Calu3 (cell line): ENCODE data around the gene COPS7A. TPM values are rescaled to one million over a fixed set of nuclear protein-coding genes. Genes with fewer than 3 reads are reported as not detected.

Experiments used
- BruUV-seq: library from RNA; stranded (reverse); fragments of 400-500 nt; replicated peaks from 2 replicates; lab custom pipeline; 2021; lab: Mats Ljungman, UMichigan
- CTCF ChIA-PET: fragments of 300-600 bp; sonication (Branson Sonifier 250); formaldehyde crosslinking; loops from one replicate; lab custom pipeline; 2022; ENCODE audit warnings: antibody characterized with exemption; lab: Charles Lee
- DNase-seq: peaks from one replicate; pipeline ENCODE4 v3.0.0; 2022
- H3K27ac Mint-ChIP-seq: one replicate; pipeline ENCODE4 v1.8.0; 2022; ENCODE audit warnings: mixed read lengths; ENCODE audit not compliant: unreplicated experiment
- H3K27me3 Mint-ChIP-seq: one replicate; pipeline ENCODE4 v1.8.0; 2022; ENCODE audit warnings: mixed read lengths; ENCODE audit not compliant: unreplicated experiment
- H3K36me3 Mint-ChIP-seq: one replicate; pipeline ENCODE4 v1.8.0; 2022; ENCODE audit warnings: mild to moderate bottlenecking, moderate library complexity, mixed read lengths; ENCODE audit not compliant: insufficient read depth, unreplicated experiment
- H3K4me1 Mint-ChIP-seq: one replicate; pipeline ENCODE4 v1.8.0; 2022; ENCODE audit warnings: mild to moderate bottlenecking, low read depth, mixed read lengths; ENCODE audit not compliant: unreplicated experiment
- H3K4me3 Mint-ChIP-seq: one replicate; pipeline ENCODE4 v1.8.0; 2022; ENCODE audit warnings: mild to moderate bottlenecking, low read depth, moderate library complexity, mixed read lengths; ENCODE audit not compliant: unreplicated experiment
- H3K9me3 Mint-ChIP-seq: one replicate; pipeline ENCODE4 v1.8.0; 2022; ENCODE audit warnings: low read depth, mixed read lengths; ENCODE audit not compliant: unreplicated experiment
- CTCF ChIP-seq: fragments of 200-600 bp; IDR thresholded peaks from one replicate; pipeline ENCODE4 v1.8.0; 2022; ENCODE audit warnings: antibody characterized with exemption; ENCODE audit not compliant: unreplicated experiment
- intact Hi-C: fragments of 100-400 bp; cut with micrococcal nuclease; formaldehyde crosslinking; loops from one replicate; pipeline ENCODE4 v1.10.0; 2022; ENCODE audit not compliant: unreplicated experiment
- total RNA-seq: library from RNA; stranded (reverse); gene quantifications from 2 replicates; pipeline ENCODE4 v1.2.3, GENCODE V29; 2022

The COPS7A gene
- total RNA-seq, 1 experiment from 2014 or later: 47.3 TPM

GRCh38 chr12:6693832-6694355 lies 30.0 kb upstream of the COPS7A start:
- CTCF ChIA-PET: no interaction called here
- Mint-ChIP-seq H3K27ac (no peak overlapping the region), H3K4me3 (no peak overlapping the region), H3K4me1 (no peaks in the 10 kb centered on the region), H3K36me3 (peaks cover 13% of the 10 kb centered on the region), H3K9me3 (no peaks in the 10 kb centered on the region), H3K27me3 (peaks cover 63% of the 10 kb centered on the region)
- no peak for DNase-seq
- TF ChIP-seq CTCF: no peak
- intact Hi-C loops: no loop called here
- no TSS peak for BruUV-seq

- no peaks in the 10 kb centered on the region for H3K4me1 Mint-ChIP-seq
- no peak for DNase-seq
- BruUV-seq: no TSS peak
- no peak for TF ChIP-seq CTCF
- no peak overlapping the region for H3K4me3 Mint-ChIP-seq
- H3K9me3 Mint-ChIP-seq: no peaks in the 10 kb centered on the region
- intact Hi-C loops: loop anchor here (5.0 kb wide), 1 partner anchor 77 kb away; no protein-coding TSS in a partner anchor
- no peak overlapping the region for H3K27ac Mint-ChIP-seq
- peaks cover 71% of the 10 kb centered on the region for H3K27me3 Mint-ChIP-seq
- H3K36me3 Mint-ChIP-seq: peaks cover 5% of the 10 kb centered on the region
- CTCF ChIA-PET: no interaction called here
Observed at GRCh38 chr12:6694701-6695100, 29.1 kb upstream of the COPS7A start.

GRCh38 chr12:6695313-6696045 lies 28.4 kb upstream of the COPS7A start:
- H3K4me3 Mint-ChIP-seq: no peak overlapping the region
- intact Hi-C loops: loop anchor here (5.0 kb wide), 1 partner anchor 78 kb away; no protein-coding TSS in a partner anchor
- H3K9me3 Mint-ChIP-seq: no peaks in the 10 kb centered on the region
- CTCF ChIA-PET: interaction anchor here (1.1 kb wide), 1 partner anchor 80 kb away, joined by 3 read pairs; no protein-coding TSS in a partner anchor
- no peaks in the 10 kb centered on the region for H3K4me1 Mint-ChIP-seq
- no peak overlapping the region for H3K27ac Mint-ChIP-seq
- no peaks in the 10 kb centered on the region for H3K36me3 Mint-ChIP-seq
- H3K27me3 Mint-ChIP-seq: peaks cover 79% of the 10 kb centered on the region
- BruUV-seq: no TSS peak
- no peak for DNase-seq
- TF ChIP-seq CTCF: no peak

GRCh38 chr12:6696690-6697583 lies 26.9 kb upstream of the COPS7A start:
- DNase-seq: no peak
- intact Hi-C loops: loop anchor here (5.0 kb wide), 1 partner anchor 80 kb away; no protein-coding TSS in a partner anchor
- Mint-ChIP-seq H3K36me3 (no peaks in the 10 kb centered on the region), H3K27me3 (peaks cover 93% of the 10 kb centered on the region), H3K9me3 (no peaks in the 10 kb centered on the region), H3K4me3 (no peak overlapping the region), H3K4me1 (no peaks in the 10 kb centered on the region), H3K27ac (no peak overlapping the region)
- CTCF ChIA-PET: interaction anchor here (1.1 kb wide), 1 partner anchor 81 kb away, joined by 3 read pairs; no protein-coding TSS in a partner anchor
- BruUV-seq: no TSS peak
- TF ChIP-seq CTCF: no peak
